Activated CD4-positive, alpha-beta T cell treated with anti-CD3 and anti-CD28 coated beads, Interleukin-2, amount 10 ng/mL, durations not matched to agents 7 days and 5 days (primary cell): ENCODE measurements around the gene NME4. TPM values are rescaled to one million over a fixed set of nuclear protein-coding genes. Genes with fewer than 3 reads are reported as not detected.

Source experiments
- CTCF ChIA-PET: fragments of 350-600 bp; sonication (Branson Sonifier 250); formaldehyde crosslinking; loops from one replicate; lab custom pipeline; 2021; ENCODE audit warnings: antibody characterized with exemption; lab: Charles Lee
- POLR2A ChIA-PET: fragments of 350-600 bp; sonication (Branson Sonifier 250); formaldehyde crosslinking; loops from one replicate; lab custom pipeline; 2021; ENCODE audit warnings: antibody characterized with exemption; lab: Charles Lee
- DNase-seq: peaks from one replicate; pipeline ENCODE4 v3.0.0-alpha.2; 2020
- H3K27ac Mint-ChIP-seq: one replicate; pipeline ENCODE4 v1.8.0; 2021; ENCODE audit warnings: mild to moderate bottlenecking, moderate library complexity, mixed read lengths
- H3K27me3 Mint-ChIP-seq: one replicate; pipeline ENCODE4 v1.8.0; 2021; ENCODE audit warnings: mixed read lengths
- H3K36me3 Mint-ChIP-seq: one replicate; pipeline ENCODE4 v1.8.0; 2021; ENCODE audit warnings: low read depth, mixed read lengths
- H3K4me1 Mint-ChIP-seq: one replicate; pipeline ENCODE4 v1.8.0; 2021; ENCODE audit warnings: mixed read lengths
- H3K4me3 Mint-ChIP-seq: one replicate; pipeline ENCODE4 v1.8.0; 2021; ENCODE audit warnings: mild to moderate bottlenecking, moderate library complexity, mixed read lengths
- H3K9me3 Mint-ChIP-seq: one replicate; pipeline ENCODE4 v1.8.0; 2021; ENCODE audit warnings: mixed read lengths
- total RNA-seq, 2 experiments: library from RNA; stranded (reverse); gene quantifications; one replicate each; pipeline ENCODE4 v1.2.3, GENCODE V29; 2021

The NME4 gene
- total RNA-seq, 2 experiments from 2014 or later, result 27.0 to 30.9 TPM

GRCh38 chr16:367333-367903, 29.6 kb upstream of the NME4 start:
- CTCF ChIA-PET, result interaction anchor here (1.5 to 2.4 kb wide), 2 partner anchors 260 to 301 kb away, joined by 4 to 7 read pairs; no protein-coding TSS in a partner anchor
- Mint-ChIP-seq H3K27me3 (no peaks in the 10 kb centered on the region), H3K36me3 (peaks cover 12% of the 10 kb centered on the region), H3K4me3 (peak overlapping the region; percentile 34), H3K4me1 (peaks cover 21% of the 10 kb centered on the region), H3K27ac (no peak overlapping the region), H3K9me3 (no peaks in the 10 kb centered on the region)
- POLR2A ChIA-PET, result no interaction called here
- no peak for DNase-seq

GRCh38 chr16:368388-369158, 28.4 kb upstream of the NME4 start:
- peaks cover 17% of the 10 kb centered on the region for H3K36me3 Mint-ChIP-seq
- H3K4me3 Mint-ChIP-seq, result no peak overlapping the region
- H3K4me1 Mint-ChIP-seq, result peaks cover 20% of the 10 kb centered on the region
- H3K9me3 Mint-ChIP-seq, result no peaks in the 10 kb centered on the region
- H3K27me3 Mint-ChIP-seq, result no peaks in the 10 kb centered on the region
- H3K27ac Mint-ChIP-seq, result peak overlapping the region; percentile 75
- ChIA-PET CTCF (interaction anchor here (0.5 to 1.3 kb wide), 3 partner anchors 16 to 211 kb away, joined by 3 to 4 read pairs (median 4); no protein-coding TSS in a partner anchor), POLR2A (no interaction called here)
- no peak for DNase-seq

- ChIA-PET POLR2A (no interaction called here), CTCF (interaction anchor here (0.5 to 1.3 kb wide), 3 partner anchors 16 to 212 kb away, joined by 3 to 4 read pairs (median 4); no protein-coding TSS in a partner anchor)
- H3K27ac Mint-ChIP-seq, result peak overlapping the region; percentile 75
- H3K9me3 Mint-ChIP-seq, result no peaks in the 10 kb centered on the region
- peaks cover 20% of the 10 kb centered on the region for H3K4me1 Mint-ChIP-seq
- DNase-seq, result no peak
- H3K27me3 Mint-ChIP-seq, result no peaks in the 10 kb centered on the region
- peak overlapping the region; percentile 68 for H3K4me3 Mint-ChIP-seq
- H3K36me3 Mint-ChIP-seq, result peaks cover 17% of the 10 kb centered on the region
These were observed 27.6 kb upstream of the NME4 start for GRCh38 chr16:369275-369865.

DNA sequence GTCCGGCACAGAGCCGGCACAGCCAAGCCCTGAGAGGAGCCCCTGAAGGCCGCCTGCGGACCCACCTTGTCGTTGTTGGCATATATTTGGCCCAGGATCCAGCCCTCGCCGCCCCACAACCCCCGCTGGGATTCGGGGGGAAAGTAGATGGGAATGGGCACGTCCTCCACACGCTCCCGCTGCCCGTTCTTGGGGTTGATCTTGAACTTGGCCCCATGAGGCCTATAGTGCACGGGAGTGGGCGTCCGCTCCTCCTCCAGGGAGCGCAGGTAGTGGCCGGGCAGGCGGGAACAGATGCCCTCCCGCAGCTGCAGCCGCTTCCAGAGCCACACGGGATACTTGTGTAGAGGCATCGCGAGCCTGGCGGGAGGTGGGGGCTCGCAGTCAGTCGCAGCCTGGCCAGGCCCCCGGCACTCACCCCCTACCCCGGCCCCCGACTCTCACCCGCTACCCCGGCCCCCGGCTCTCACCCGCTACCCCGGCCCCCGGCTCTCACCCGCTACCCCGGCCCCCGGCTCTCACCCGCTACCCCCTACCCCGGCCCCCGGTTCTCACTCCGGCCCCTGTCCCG, 27.0 kb upstream of the NME4 start:
- Mint-ChIP-seq H3K4me3 (peak overlapping the region; percentile 68), H3K36me3 (peaks cover 17% of the 10 kb centered on the region), H3K4me1 (peaks cover 20% of the 10 kb centered on the region), H3K27me3 (no peaks in the 10 kb centered on the region), H3K27ac (peak overlapping the region; percentile 75), H3K9me3 (no peaks in the 10 kb centered on the region)
- CTCF ChIA-PET, result interaction anchor here (0.6 to 1.5 kb wide), 5 partner anchors 8 to 304 kb away, joined by 3 to 5 read pairs (median 3); no protein-coding TSS in a partner anchor
- DNase-seq, result no peak
- POLR2A ChIA-PET, result interaction anchor here (1.0 kb wide), 1 partner anchor 11 kb away, joined by 3 read pairs; no protein-coding TSS in a partner anchor

DNA sequence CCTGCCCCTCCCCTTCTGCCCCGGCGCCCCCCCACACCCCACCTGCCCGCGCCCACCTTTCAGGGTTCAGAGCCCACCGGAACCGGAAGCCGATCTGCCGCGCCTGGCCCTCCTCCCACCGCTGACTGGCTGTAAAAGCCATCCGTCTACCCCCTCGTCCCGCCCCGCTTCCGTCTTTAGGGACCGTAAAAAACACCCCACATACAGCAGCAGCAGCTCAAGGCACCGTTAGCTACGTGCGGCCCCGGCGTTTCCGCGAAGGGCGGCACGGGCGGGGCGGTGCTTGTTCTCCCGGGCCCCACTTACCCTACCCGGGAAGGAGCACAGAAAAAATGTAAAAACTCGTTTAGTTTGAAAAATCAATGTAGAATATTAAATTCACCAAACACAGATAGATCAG, 26.6 kb upstream of the NME4 start, which contains the start of gene MRPL28:
TSS of gene MRPL28 (minus strand) at position 96 of the 400 bp plus-strand sequence. CDS start 320 bp downstream, outside the sequence.
- DNase-seq, result peak; percentile 96
- CTCF ChIA-PET, result interaction anchor here (0.6 to 1.5 kb wide), 4 partner anchors 8 to 305 kb away, joined by 3 to 5 read pairs (median 3); no protein-coding TSS in a partner anchor
- POLR2A ChIA-PET, result interaction anchor here (1.0 kb wide), 1 partner anchor 10 kb away, joined by 3 read pairs; no protein-coding TSS in a partner anchor
- peak within 1 kb of the TSS; percentile 96 for H3K27ac Mint-ChIP-seq
- no peaks in the 10 kb centered on the region for H3K9me3 Mint-ChIP-seq
- peaks cover 20% of the 10 kb centered on the region for H3K4me1 Mint-ChIP-seq
- H3K27me3 Mint-ChIP-seq, result no peaks in the 10 kb centered on the region
- peaks cover 17% of the 10 kb centered on the region for H3K36me3 Mint-ChIP-seq
- peak within 1 kb of the TSS; percentile 95 for H3K4me3 Mint-ChIP-seq

DNA sequence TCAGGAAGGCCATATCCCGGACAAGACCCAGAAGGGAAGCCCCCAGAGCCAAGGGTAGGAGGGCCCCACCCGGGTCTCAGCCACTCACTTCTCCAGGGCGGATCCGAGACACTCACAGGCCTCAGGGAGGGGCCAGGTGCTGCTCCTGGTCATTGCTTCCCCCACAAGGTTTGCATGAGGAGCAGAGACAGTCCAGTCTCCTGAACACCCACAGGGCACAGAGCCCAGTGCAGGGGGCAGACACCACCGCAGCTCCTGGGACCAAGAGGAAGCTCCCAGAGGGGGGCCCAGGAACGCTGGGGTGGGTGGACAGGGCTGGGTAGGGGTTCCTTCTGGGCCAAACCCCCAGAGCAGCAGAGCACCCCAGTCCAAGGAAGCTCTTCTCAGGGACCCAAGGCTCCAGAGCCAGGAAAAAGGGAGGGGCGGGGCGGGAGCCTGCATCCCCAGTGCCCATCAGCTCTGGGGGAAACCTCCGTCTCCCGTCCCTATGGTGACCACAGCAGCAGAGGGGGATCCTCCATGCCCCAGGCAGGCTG, 26.0 kb upstream of the NME4 start:
- no peak for DNase-seq
- H3K4me1 Mint-ChIP-seq, result peaks cover 20% of the 10 kb centered on the region
- ChIA-PET POLR2A (interaction anchor here (1.0 kb wide), 1 partner anchor 10 kb away, joined by 3 read pairs; no protein-coding TSS in a partner anchor), CTCF (interaction anchor here (0.5 to 1.5 kb wide), 5 partner anchors 9 to 1530 kb away, joined by 3 to 5 read pairs (median 3); no protein-coding TSS in a partner anchor)
- H3K36me3 Mint-ChIP-seq, result peaks cover 17% of the 10 kb centered on the region
- H3K9me3 Mint-ChIP-seq, result no peaks in the 10 kb centered on the region
- H3K4me3 Mint-ChIP-seq, result peak overlapping the region; percentile 95
- no peaks in the 10 kb centered on the region for H3K27me3 Mint-ChIP-seq
- peak overlapping the region; percentile 96 for H3K27ac Mint-ChIP-seq

DNA sequence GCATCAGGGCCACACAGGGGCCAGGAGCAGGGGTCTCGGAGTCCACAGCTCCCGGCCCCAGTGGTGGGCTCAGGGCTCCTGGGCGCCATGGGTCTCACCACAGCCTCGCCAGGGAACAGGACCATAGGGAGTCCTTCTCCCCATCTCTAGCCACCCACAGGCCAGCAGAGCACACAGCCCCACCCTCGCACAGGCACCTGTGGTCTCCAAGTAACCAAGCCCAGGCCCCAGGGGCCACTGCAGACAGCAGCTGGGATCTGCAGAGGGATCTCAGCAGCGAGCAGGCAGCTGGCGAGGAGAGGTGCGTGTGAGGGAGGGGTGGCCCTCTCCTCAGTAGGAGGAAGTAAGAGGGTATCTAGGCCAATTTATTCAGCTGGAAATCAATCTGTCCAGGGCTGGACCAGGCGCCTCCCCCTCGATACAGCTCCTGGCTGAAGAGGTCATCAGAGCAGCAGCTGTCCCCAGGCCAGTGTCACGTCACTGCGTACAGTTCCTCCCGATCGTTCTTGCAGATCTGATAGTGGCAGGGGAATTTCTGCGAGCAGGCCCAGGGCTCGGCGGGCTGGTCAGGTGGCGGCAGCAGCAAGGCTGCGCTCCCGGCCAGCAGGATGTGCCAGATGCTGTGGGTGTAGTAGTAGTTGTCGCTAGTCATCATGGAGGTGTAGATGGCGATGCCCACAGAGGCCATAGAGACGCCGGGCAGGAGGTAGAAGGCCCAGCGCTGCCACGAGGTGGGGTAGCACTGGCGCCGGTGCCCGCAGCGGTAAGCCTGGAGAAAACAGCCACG, 25.3 kb upstream of the NME4 start:
- POLR2A ChIA-PET, result no interaction called here
- DNase-seq, result no peak
- Mint-ChIP-seq H3K27ac (peak overlapping the region; percentile 69), H3K27me3 (no peaks in the 10 kb centered on the region), H3K9me3 (no peaks in the 10 kb centered on the region), H3K4me1 (peaks cover 20% of the 10 kb centered on the region), H3K4me3 (no peak overlapping the region), H3K36me3 (peaks cover 17% of the 10 kb centered on the region)
- CTCF ChIA-PET, result interaction anchor here (0.8 to 1.5 kb wide), 2 partner anchors 254 to 306 kb away, joined by 3 read pairs; no protein-coding TSS in a partner anchor

- ChIA-PET POLR2A (no interaction called here), CTCF (no interaction called here)
- H3K27ac Mint-ChIP-seq, result peak overlapping the region; percentile 69
- H3K27me3 Mint-ChIP-seq, result no peaks in the 10 kb centered on the region
- no peak for DNase-seq
- no peaks in the 10 kb centered on the region for H3K9me3 Mint-ChIP-seq
- H3K4me3 Mint-ChIP-seq, result no peak overlapping the region
- H3K36me3 Mint-ChIP-seq, result peaks cover 12% of the 10 kb centered on the region
- H3K4me1 Mint-ChIP-seq, result peaks cover 20% of the 10 kb centered on the region
These were observed 24.6 kb upstream of the NME4 start for GRCh38 chr16:372302-372983.

GRCh38 chr16:373020-373598, 23.9 kb upstream of the NME4 start:
- no peak overlapping the region for H3K27ac Mint-ChIP-seq
- no peak overlapping the region for H3K4me3 Mint-ChIP-seq
- peaks cover 12% of the 10 kb centered on the region for H3K36me3 Mint-ChIP-seq
- DNase-seq, result no peak
- no peaks in the 10 kb centered on the region for H3K9me3 Mint-ChIP-seq
- POLR2A ChIA-PET, result no interaction called here
- peaks cover 20% of the 10 kb centered on the region for H3K4me1 Mint-ChIP-seq
- CTCF ChIA-PET, result no interaction called here
- no peaks in the 10 kb centered on the region for H3K27me3 Mint-ChIP-seq

DNA sequence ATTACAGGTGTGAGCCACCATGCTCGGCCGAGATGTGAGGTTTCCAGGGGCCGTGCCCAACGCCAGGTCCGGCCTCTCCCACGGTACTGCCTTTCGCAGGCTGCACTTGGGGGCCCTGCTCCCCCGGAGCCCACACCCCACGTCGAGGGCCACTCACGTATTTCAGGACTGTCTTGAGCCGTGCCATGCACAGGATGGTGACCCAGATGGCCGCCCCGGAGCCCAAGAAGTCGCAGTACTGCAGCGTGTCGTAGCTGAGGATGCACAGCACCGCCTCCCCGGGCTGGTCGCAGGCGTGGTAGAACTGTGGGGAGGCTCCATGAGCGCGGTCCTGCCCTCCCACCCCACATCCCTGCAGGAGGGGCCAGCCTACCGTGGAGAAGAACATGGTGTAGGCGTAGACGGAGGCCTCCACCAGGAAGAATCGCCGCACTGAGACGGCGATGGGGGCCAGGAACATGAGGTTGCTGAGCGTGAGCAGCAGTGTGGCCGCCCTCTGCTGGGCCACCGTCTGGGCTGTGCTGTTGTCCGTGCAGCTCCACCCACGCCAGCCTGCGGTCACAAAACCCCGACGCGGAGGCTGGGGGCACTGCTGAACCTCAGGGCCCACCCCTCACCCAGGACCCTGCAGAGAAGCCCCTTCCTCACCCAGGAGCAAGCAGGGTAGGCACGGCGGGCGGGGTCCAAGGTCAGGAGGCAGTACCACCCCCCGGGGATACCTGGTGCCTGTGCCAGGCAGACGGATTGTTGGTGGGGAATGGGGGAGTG, 23.0 kb upstream of the NME4 start:
- H3K27ac Mint-ChIP-seq, result no peak overlapping the region
- ChIA-PET CTCF (no interaction called here), POLR2A (no interaction called here)
- peaks cover 9% of the 10 kb centered on the region for H3K36me3 Mint-ChIP-seq
- no peaks in the 10 kb centered on the region for H3K27me3 Mint-ChIP-seq
- H3K9me3 Mint-ChIP-seq, result no peaks in the 10 kb centered on the region
- H3K4me3 Mint-ChIP-seq, result no peak overlapping the region
- peaks cover 17% of the 10 kb centered on the region for H3K4me1 Mint-ChIP-seq
- no peak for DNase-seq
